Measurements from ENCODE around the gene ART4.
A peak's percentile ranks its signal among the peaks of the same experiment; 100 is the strongest.

Gene ART4

DNA sequence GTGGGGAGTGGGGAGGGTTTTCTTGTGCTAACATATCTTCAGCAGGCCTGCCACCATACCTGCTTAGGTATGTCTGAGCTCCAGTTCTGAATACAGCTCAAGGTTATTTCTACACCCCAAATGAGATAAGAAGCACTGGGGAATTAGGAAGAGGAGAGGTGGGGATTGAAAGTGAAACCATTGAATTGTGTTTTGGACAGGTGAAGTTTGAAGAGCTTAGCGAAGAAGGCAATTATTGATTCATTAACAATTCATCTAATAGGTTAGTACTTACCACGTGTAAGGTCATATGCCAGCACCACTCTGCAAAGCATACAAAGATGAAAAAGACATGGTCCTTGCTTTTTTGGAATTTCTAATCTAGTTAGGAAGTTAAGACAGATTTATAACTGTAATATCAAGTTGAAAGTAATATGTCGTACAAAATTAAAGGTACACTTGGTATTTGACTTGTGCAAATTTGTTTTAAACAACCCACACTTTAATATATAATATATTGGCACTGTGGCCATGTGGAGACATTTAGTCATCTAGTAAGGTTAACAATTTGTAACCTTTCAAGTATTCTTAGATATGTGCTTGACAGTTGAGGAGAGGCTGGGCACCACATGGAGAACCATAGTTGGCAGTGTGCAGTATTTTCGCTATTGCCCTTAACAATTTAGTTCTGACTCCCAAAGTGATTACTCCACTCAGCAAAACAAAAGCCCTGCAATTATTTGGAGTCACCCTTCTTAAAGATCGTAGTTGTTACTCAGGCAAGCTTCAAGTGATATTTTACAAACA is 33.0 kb downstream of the ART4 start:
- DNase-seq, result no peak

GRCh38 chr12:14803830-14804160 is 39.5 kb downstream of the ART4 start:
- no peak for DNase-seq

DNA sequence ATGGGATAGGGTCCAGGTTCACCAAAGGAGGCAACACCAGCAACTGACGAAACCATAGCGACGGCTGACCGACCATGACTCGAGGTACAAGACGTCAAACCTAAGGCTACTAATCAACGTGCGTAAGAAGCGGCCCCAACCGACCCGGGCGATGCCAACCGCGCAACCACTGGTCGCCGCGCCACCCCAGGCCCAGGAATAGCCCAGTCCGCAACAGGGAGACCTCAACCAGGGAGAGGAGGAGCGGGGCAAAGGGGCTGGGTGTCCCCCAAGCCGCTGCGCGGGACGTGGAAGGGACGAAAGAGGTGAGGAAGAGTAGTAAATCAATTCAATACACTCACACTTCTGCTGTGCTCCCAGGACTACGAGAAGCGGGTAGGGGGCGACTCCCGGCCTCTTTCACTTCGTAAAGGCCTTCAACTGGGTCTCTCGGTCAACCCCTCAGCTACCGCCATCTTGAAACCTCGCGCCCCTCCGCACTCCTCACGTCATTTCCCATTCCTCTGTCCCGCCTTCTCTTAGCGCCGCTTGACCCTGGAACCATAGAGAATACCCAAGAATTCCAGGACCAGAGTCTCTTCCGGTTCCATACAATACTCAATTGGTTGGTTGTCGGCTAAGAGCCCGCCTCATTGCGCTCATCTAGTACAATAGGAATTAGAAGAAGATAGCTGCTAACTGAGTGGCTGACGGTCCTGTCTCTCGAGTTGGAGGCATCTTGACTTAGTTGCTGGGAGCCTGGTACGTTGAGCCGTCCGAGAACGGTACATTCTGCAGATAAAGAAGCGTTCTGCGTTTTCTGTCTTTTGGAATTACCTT is 40.1 kb downstream of the ART4 start, which contains the start of the genes C12orf60 and WBP11:
TSS of gene C12orf60 (plus strand) at position 660 of the 819 bp plus-strand sequence. CDS start 19,266 bp downstream, outside the sequence.
TSS of gene WBP11 (minus strand) at position 468 of the 819 bp plus-strand sequence. CDS start 2,095 bp downstream, outside the sequence.
- DNase-seq, result peak; percentile 100

DNA sequence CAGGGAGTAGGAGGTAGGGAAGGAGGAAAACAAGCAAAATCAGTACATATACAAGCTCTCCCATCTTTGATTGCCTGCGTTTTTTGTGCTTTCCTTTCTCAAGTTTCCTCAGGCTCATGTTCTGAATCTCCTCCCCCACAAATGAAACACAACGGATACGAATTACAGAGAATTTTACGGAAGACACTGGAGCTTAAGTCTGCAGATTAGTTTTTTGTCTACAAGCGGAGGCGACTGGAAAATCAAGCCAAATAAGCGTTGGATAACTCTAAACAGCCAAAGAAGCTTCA is 40.7 kb downstream of the ART4 start:
- DNase-seq, result no peak

- no peak for DNase-seq
These were observed 41.1 kb downstream of the ART4 start for GRCh38 chr12:14802247-14802646.

DNA sequence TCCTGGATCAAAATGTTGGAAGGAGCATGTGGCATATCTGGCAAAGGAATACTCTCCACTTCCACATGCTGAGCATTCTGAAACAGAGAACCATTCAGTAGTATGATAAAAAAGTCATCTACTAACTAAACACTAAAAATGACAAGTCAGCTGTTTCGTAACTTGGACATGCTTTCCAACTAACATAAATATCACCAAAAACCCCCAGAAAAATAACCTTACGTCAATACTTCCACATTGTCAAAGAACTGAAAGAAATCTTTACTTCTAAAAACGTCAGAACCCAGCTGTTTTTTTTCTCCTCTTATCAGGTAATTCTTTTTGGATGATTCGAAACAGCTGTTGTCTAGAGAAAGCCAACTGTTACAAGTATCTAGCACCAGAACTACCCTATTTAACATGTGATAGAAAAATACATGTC is 48.3 kb downstream of the ART4 start:
- DNase-seq, result no peak

GRCh38 chr12:14785568-14785967 is 57.8 kb downstream of the ART4 start:
- no peak for DNase-seq

GRCh38 chr12:14784471-14784870 is 58.9 kb downstream of the ART4 start:
- DNase-seq, result no peak

DNA sequence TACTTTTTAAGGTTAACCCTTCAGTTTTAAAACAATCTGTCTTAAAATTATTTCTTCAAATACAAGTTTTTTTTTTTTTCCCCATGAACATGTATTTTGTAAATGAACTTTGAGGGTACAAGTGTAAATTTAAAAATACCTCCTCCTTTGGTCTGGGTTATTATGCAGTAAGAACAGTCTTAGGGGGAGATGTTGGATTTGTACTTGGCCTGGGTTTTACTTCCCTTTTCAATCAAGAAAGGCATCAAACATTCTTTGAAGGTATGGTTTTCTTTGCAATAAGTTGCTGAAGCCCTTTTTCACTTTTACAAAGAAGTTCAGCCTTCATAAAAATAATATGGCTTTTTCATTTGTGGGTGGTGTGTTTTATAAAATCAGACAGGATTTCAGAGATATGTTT is 60.6 kb downstream of the ART4 start:
- DNase-seq, result no peak

GRCh38 chr12:14781563-14781962 is 61.8 kb downstream of the ART4 start:
- DNase-seq, result no peak

GRCh38 chr12:14780859-14781258 is 62.5 kb downstream of the ART4 start:
- DNase-seq, result no peak

DNA sequence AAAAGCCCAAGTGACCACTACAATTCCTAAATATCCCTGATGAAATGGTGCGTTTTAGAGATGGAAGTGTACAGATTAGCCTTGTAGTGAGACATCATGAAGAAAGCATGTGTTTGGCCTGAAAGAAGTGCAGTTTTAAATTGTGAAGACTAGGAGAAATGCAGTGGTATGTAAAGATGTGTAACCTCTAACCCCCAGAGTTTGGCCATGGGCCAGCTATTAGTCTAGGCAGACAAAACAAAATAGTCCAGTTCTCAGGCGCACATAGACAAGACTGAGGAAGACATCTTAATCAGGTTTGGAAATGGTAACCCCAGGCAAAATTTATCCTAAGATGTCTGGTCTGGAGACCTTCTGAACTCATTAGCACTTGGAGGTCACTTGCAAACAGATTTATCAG is 63.5 kb downstream of the ART4 start:
- DNase-seq, result no peak

- DNase-seq, result peak; percentile 33
These were observed 66.1 kb downstream of the ART4 start for GRCh38 chr12:14777271-14777670.

DNA sequence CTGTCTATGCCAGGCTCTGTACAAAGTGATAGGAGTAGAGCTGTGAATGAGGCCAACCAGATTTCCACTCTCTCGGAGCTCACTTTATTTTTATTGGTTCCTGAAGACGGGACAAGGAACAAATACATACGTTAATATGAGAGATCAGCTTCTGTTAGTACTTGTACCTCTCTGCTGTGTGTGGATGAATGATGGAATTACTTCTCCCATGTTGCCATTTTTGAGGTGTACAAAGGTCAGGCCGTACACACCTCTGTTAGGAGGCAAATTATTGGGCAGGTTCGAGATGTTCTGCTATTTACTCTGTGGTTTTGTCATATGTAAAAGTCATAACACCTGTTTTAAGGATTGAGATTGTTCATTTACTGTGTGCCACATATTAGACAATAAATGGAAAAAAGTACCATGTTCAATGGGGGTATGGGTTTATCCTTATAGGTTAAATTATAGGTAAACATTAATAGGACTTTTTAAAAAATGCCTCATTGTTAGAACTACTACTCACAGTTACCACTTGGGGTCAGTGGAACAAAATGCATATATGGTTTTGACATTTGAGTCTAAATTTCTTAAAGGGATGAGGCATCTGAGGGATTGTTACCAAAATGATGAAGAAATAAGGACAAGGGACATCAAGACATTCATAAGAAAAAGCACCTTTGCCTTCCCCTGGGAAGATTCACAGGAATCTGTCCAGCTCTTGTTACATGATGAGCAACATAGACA is 66.9 kb downstream of the ART4 start:
- peak; percentile 27 for DNase-seq

GRCh38 chr12:14775636-14775980 is 67.7 kb downstream of the ART4 start:
- peak; percentile 60 for DNase-seq
